ENCODE results near the gene RHOV. TPM values are rescaled to one million over a fixed set of nuclear protein-coding genes. Genes with fewer than 3 reads are reported as not detected.

Gene RHOV
- total RNA-seq, 1 experiment from 2014 or later, result 6.0 TPM

GRCh38 chr15:40853241-40853890 is 20.7 kb downstream of the RHOV start:
- CTCF ChIA-PET, result no interaction called here
- ATAC-seq, result no peak

More at GRCh38 chr15:40853241-40853890, 20.7 kb downstream of the RHOV start:
- Histone ChIP-seq H4K20me1 (ENCODE audit: insufficient read depth) (no peaks in the 10 kb centered on the region), H3K27me3 (ENCODE audit: insufficient read depth, low read length) (no peaks in the 10 kb centered on the region), H3K4me3 (replicated peaks in 1 of 2; ENCODE audit: low read depth in 1 of 2, low read length in 2 of 2) (no peak overlapping the region), H3K36me3 (ENCODE audit: control insufficient read depth in 1 of 2, insufficient read depth in 2 of 2, low read length in 2 of 2) (peaks cover 21 to 30% of the 10 kb centered on the region in 2 experiments), H2AFZ (ENCODE audit: low read depth, low read length, poor library complexity, severe bottlenecking) (no peak overlapping the region), H3K9me3 (ENCODE audit: control insufficient read depth in 1 of 2, insufficient read depth in 1 of 2, low read depth in 1 of 2, low read length in 2 of 2) (no peaks in the 10 kb centered on the region), H3K4me2 (ENCODE audit: low read length) (no peak overlapping the region), H3K9me2 (ENCODE audit: insufficient read depth) (no peaks in the 10 kb centered on the region), H3K9ac (ENCODE audit: low read length) (no peak overlapping the region), H3K79me2 (ENCODE audit: insufficient read depth, low read length) (peaks cover 31% of the 10 kb centered on the region), H3K27ac (ENCODE audit: low read depth, low read length) (no peak overlapping the region), H3K4me1 (ENCODE audit: control insufficient read depth in 1 of 2, insufficient read depth in 2 of 2, low read length in 2 of 2) (peaks cover 9 to 15% of the 10 kb centered on the region in 2 experiments)
- TF ChIP-seq EZH2 (IDR thresholded peaks at IDR 0.05) (no peak), YY1 (IDR thresholded peaks at IDR 0.05; ENCODE audit: extremely low read depth, insufficient replicate concordance, low read depth, low read length) (no peak), JUND (IDR thresholded peaks at IDR 0.05) (no peak), SP1 (IDR thresholded peaks at IDR 0.05; ENCODE audit: low read depth) (no peak), RAD21 (IDR thresholded peaks at IDR 0.05; ENCODE audit: low read depth) (no peak), ZFX (IDR thresholded peaks at IDR 0.05) (no peak), FOSL1 (IDR thresholded peaks at IDR 0.05; ENCODE audit: low read depth) (no peak), TCF7L2 (IDR thresholded peaks at IDR 0.05; ENCODE audit: borderline replicate concordance, extremely low read depth, insufficient read depth, insufficient read length) (no peak), EGR1 (IDR thresholded peaks at IDR 0.05; ENCODE audit: low read depth) (no peak), POLR2A (IDR thresholded peaks at IDR 0.05; ENCODE audit: borderline replicate concordance, extremely low read depth, insufficient read depth, insufficient read length) (no peak), MAX (IDR thresholded peaks at IDR 0.05) (no peak), SRF (IDR thresholded peaks at IDR 0.05; ENCODE audit: low read depth) (no peak)
- TF ChIP-seq, protein P1, sequence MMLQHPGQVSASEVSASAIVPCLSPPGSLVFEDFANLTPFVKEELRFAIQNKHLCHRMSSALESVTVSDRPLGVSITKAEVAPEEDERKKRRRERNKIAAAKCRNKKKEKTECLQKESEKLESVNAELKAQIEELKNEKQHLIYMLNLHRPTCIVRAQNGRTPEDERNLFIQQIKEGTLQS (IDR thresholded peaks at IDR 0.05), result no peak
- TF ChIP-seq, protein P2, sequence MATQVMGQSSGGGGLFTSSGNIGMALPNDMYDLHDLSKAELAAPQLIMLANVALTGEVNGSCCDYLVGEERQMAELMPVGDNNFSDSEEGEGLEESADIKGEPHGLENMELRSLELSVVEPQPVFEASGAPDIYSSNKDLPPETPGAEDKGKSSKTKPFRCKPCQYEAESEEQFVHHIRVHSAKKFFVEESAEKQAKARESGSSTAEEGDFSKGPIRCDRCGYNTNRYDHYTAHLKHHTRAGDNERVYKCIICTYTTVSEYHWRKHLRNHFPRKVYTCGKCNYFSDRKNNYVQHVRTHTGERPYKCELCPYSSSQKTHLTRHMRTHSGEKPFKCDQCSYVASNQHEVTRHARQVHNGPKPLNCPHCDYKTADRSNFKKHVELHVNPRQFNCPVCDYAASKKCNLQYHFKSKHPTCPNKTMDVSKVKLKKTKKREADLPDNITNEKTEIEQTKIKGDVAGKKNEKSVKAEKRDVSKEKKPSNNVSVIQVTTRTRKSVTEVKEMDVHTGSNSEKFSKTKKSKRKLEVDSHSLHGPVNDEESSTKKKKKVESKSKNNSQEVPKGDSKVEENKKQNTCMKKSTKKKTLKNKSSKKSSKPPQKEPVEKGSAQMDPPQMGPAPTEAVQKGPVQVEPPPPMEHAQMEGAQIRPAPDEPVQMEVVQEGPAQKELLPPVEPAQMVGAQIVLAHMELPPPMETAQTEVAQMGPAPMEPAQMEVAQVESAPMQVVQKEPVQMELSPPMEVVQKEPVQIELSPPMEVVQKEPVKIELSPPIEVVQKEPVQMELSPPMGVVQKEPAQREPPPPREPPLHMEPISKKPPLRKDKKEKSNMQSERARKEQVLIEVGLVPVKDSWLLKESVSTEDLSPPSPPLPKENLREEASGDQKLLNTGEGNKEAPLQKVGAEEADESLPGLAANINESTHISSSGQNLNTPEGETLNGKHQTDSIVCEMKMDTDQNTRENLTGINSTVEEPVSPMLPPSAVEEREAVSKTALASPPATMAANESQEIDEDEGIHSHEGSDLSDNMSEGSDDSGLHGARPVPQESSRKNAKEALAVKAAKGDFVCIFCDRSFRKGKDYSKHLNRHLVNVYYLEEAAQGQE (IDR thresholded peaks at IDR 0.05; ENCODE audit: low read depth), result no peak
- no TSS peak for BruUV-seq (replicated peaks)
- POLR2A ChIA-PET, result no interaction called here
- RAD21 ChIA-PET (ENCODE audit: low non-redundant PET in 1 of 2, low total read pairs in 2 of 2, uncharacterized antibody in 2 of 2, unreplicated experiment in 2 of 2), result no interaction called here
- DNase-seq (ENCODE audit: low read depth, low spot score), result no peak
- intact Hi-C loops (cut with micrococcal nuclease), result no loop called here
